GM21447 (cell line): ENCODE measurements around the gene PTPN20.

Experiments
- ATAC-seq: cut with Tn5 transposase; IDR thresholded peaks from one replicate; pipeline ENCODE4 v1.9.1; 2021; ENCODE audit not compliant: unreplicated experiment

The PTPN20 gene

DNA sequence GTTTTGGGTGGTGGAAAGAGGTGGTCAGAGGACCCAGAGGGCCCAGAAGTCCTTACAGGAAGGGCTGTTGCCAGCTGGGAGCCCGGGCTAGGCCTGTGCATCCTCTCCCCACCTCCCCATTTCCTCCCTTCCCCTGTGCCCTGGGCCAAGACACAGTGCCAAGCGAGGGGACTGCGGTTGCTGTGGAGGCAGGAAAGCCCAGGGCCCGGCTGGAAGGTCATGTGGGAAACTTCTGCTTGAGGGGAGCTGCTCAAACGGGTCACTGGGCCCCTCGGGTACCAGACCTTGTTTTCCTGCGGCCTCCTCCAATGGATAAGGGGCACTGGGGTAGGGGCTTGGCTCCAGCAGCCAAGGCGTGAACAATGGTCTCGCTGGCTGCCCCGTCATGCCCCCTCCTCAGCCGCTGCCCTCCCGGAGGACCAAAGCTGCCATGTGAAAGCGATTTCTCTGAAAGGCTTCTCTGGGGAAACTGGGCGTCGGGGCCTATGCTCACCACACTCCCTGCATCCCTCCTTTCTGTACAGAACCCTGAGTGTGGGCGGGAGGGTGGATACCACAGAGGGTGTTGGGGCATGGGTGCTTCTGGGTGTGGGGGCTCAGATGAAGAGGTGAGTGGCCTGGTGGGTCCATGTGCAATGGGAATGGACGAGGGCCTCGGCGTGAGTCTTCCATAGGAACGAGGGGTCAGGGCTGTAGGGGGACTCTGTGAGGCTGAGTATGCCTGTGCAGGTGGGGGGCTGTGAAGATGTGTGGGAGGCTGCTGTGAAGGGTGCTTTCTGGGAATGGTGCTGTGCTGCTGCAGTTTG is 135.3 kb downstream of the PTPN20 start:
- no peak for ATAC-seq

DNA sequence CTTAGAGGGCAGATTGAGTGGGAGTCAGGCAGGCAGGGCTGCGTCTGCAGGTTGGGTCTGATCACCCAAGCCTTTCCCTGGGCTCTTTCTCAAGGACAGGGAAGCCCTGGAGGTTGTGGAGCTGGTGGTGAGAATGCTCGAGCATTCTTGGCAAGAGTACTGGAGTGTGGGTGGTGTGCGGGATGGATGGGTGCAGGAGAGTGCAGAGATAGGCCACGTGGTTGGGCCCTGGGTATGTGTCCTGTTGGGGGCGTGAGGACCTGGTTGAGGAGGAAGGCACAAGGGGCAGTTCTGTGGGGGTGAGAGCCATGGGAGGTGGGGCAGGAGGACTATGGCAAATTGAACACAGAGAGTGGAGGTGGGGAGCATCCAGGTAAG is 135.9 kb downstream of the PTPN20 start:
- ATAC-seq, result no peak

DNA sequence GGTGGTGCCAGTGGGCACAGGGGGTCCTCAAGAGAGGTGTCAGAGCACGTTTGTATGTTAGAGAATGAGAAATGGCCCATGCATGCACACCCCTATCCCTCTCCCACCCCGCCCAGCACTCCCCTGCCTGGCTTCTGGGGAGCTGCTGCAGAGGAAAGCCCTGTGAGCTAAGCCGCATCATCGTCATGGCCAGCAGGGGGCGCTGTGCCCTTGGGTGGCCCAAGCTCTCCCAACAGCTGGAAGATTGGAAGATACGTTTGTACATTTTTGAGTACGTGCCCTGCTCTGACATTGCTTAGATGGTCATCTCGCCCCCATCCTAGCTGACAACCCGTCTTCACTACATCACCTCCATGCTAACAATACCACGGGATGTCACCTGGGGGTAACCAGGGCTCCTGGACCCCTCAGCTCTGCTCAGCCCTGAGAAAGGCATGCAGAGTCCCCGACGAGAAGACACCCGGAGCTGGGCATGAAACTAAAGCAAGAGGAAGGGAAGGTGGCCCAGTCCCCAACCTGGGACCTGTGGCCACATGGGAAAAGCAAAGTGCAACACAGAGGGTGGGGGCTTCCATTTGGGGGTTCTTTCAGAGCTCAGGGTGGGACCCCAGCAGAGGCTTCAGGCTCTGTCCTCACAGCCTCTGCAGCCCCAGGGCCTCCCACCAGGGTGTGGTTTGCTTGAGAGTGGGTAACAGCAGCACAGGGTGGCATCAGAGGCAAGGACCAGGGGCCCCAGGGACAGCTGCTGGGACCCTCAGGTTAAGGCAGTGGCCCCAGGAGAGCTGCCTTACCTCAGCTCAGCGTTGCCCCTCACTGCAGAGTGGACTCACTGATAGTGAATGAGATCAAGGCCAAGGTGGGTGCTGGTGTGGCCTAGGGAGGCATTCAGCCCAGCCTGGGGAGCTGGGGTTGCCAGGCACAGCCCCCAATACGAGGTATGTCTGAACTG is 136.6 kb downstream of the PTPN20 start:
- ATAC-seq, result no peak

DNA sequence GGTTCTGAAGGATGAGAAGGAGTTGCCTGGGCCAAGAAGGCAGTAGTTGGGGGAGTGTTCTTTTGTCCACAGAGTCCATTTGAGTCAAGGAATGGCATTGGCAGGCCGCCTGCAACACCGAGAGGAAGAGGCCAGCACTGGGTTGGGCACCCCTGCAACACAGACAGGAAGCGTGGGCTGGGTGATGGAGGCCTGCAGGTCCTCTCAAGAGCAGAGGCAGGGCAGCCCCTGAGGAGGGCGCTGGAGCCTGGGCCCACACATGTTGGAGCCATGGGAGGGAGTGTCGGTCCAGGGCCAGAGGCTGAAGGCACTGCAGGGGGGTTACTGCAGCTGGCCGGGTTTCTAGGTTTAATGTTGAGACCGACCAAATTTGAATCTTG is 137.3 kb downstream of the PTPN20 start:
- no peak for ATAC-seq

DNA sequence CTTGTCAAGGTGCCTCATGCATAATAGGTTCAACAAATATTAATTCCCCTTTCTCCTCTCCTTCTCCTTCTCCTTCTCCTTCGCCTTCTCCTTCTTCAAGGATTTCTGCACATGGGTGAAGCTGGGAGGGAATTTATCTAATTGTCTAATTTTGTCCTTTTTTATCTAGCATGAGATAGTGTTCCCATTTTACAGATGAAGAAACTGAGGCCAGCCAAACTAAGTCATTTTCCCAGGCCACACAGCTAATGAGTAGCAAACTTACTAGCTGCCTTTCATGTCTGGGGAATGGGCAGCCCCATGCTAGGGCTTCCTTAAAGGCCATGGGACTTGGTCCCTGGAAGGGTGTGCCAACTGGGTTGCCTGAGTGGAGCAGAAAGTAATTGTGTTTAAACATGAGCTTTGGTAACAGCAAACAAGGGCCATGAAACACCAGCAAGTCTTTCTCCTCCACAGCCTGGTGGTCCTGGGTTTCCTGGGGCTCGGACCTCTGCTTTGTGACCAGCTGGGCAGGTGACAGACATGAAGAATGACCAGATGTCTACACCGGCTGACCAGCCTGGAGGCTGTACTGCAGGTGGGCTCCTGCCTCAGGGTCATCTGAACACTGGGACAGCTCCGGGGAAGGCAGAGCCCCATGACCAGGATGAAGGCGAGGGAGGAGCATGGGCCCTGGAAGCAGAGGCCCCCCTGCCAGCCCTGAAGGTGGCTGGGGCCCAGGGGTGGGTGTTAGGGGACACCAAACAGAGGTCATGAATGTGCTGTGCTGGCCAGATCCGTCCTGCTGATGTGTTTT is 138.0 kb downstream of the PTPN20 start:
- ATAC-seq, result no peak

DNA sequence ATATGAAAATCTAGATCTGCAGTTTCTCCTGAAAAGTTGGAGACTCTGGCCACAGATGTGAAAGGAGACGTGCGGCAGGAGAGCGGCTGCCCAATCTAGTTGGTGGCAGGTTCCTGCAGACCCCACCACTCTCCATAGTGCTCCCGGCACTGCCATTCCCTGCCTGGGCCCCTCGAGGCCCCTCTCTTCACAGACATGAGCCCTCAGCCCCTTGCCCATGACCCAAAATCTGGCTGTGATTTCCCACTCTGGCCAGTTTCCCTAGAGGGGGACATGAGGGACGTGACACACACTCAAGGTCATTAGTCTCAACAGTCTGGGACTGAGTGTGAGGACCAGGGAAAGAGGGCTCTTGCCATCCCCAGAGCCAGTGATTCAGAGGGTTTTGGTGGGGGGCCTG is 138.7 kb downstream of the PTPN20 start:
- ATAC-seq, result no peak

DNA sequence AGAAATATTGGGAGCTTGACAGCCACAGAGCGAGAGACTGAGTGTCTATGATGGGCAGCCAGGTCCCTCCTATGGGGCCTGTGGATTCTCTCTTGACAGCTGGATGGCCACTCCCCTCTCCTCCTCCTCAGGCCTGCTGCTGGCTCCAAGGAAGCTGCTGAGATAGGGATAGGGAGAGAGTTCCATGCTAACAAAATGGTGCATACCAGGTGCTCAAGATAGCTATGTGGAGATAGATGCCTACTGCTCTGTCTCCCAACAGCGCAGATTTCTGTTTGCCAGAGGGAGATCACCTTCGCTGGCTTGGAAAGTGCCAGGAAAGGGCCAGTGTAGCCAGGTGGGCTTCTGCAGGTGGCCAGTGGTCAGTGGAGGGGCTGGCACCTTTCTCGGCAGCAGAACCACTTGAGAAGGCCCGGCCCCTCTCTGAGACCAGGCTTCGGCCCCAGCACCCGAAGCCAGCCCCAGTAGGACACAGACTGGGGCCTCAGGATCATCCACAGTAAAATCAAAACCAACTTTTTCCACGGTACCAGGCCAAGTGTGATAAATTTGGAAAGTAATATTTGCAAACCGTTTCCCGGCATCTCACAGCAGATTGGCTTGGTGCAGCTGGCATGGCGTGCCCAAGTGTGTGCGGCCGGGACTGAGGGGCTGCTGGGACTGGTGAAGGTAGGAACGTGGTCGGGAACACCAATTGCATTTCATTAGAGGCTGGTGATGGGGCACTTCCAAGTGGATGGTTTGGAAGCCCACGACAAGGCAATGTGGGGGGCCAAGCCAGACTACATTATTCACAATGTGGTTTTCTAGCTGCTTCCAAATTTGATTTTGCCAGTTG is 139.6 kb downstream of the PTPN20 start:
- ATAC-seq, result no peak

DNA sequence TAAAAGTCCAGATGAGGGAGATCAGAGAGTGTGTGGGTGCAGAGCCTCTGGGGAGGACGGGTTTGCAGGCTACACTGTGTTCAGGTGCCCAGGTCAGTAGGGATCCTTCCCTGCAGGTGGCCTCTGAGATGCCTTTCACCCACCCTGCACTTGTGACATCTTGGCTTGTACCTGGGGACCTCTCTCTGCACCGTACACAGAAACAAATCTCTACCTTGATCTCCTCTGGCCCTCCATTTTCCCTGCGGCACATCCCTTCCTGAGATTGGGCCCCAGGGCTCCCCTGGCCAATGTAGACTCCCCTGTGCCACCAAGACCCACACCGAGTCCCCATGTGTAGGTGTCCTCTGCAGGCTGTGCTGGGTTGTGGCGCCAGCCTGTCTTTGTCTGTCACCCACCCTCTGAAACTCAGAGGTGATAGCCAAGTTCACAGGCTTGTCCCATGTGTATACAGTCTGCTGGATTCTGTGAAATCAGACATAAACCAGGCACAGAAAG is 140.6 kb downstream of the PTPN20 start:
- ATAC-seq, result no peak
